SK-N-SH (cell line): ENCODE measurements around the gene CCNL2. TPM values are rescaled to one million over a fixed set of nuclear protein-coding genes. Genes with fewer than 3 reads are reported as not detected.

Source experiments
- CTCF ChIA-PET: fragments of 300-600, 350-600 bp; formaldehyde crosslinking; extraction: SDS; loops from one replicate; lab custom pipeline; 2021; lab: Yijun Ruan, JAX
- POLR2A ChIA-PET: fragments of 350-600 bp; sonication (Branson Sonifier 250); formaldehyde crosslinking; extraction: SDS; loops from one replicate; lab custom pipeline; 2020; ENCODE audit warnings: antibody characterized with exemption, inconsistent platforms; lab: Yijun Ruan, JAX
- DNase-seq: peaks from one replicate; pipeline ENCODE4 v3.0.0; 2012
- H2AFZ ChIP-seq: fragments of 200-600 bp; sonication (generic); 2 replicates; pipeline ENCODE4 v1.8.1; 2016; ENCODE audit warnings: antibody characterized with exemption, mild to moderate bottlenecking, low read depth
- H3F3A ChIP-seq: fragments of 200-600 bp; sonication (generic); replicated peaks from 2 replicates; pipeline ENCODE3; 2016; ENCODE audit warnings: antibody characterized with exemption, mild to moderate bottlenecking; ENCODE audit not compliant: insufficient read depth
- H3K27ac ChIP-seq, 2 experiments: fragments of 200-500 bp in 1 of 2; fragments of 200-600 bp in 1 of 2; sonication (Bioruptor generic) in 1 of 2; sonication (generic), shearing (Covaris generic) in 1 of 2; 2 replicates each; pipeline versions ENCODE4 v1.5.1 to v1.6.1; 2014 to 2016; ENCODE audit warnings: low read depth in 2 of 2, inconsistent platforms in 1 of 2, low read length in 1 of 2, mild to moderate bottlenecking in 1 of 2, mixed read lengths in 1 of 2
- H3K27me3 ChIP-seq: fragments of 200-600 bp; sonication (generic), shearing (Covaris generic); 2 replicates; pipeline ENCODE4 v1.6.1; 2016; ENCODE audit warnings: mixed run types; ENCODE audit not compliant: insufficient read depth
- H3K36me3 ChIP-seq, 2 experiments: fragments of 200-500 bp in 1 of 2; fragments of 200-600 bp in 1 of 2; sonication (Bioruptor generic) in 1 of 2; sonication (generic) in 1 of 2; replicated peaks in 1 of 2; 2 replicates each; pipeline versions ENCODE3 to v1.5.1; 2014 to 2016; ENCODE audit warnings: low read length in 1 of 2, mild to moderate bottlenecking in 1 of 2; ENCODE audit not compliant: insufficient read depth in 2 of 2, control insufficient read depth in 1 of 2
- H3K4me1 ChIP-seq, 2 experiments: fragments of 200-500 bp in 1 of 2; fragments of 200-600 bp in 1 of 2; sonication (Bioruptor generic) in 1 of 2; sonication (generic), shearing (Covaris generic) in 1 of 2; 2 replicates each; pipeline versions ENCODE4 v1.5.1 to v1.6.1; 2014 to 2016; ENCODE audit warnings: low read depth in 1 of 2, low read length in 1 of 2, mixed run types in 1 of 2; ENCODE audit not compliant: insufficient read depth in 2 of 2, control insufficient read depth in 1 of 2
- H3K4me2 ChIP-seq: fragments of 200-600 bp; sonication (generic), shearing (Covaris generic); 2 replicates; pipeline ENCODE4 v1.6.1; 2017; ENCODE audit warnings: mixed run types
- H3K4me3 ChIP-seq, 2 experiments: fragments of 200-500 bp in 1 of 2; fragments of 200-600 bp in 1 of 2; sonication (Bioruptor generic) in 1 of 2; sonication (generic), shearing (Covaris generic) in 1 of 2; 2 replicates each; pipeline versions ENCODE4 v1.5.1 to v1.8.1; 2014 to 2016; ENCODE audit warnings: low read depth in 2 of 2, inconsistent platforms in 1 of 2, low read length in 1 of 2, mild to moderate bottlenecking in 1 of 2, mixed read lengths in 1 of 2, moderate library complexity in 1 of 2
- H3K79me2 ChIP-seq: fragments of 200-600 bp; sonication (generic); 2 replicates; pipeline ENCODE4 v1.8.1; 2017; ENCODE audit warnings: mild to moderate bottlenecking; ENCODE audit not compliant: insufficient read depth
- H3K9ac ChIP-seq: fragments of 200-600 bp; sonication (generic); 2 replicates; pipeline ENCODE4 v1.6.1; 2017; ENCODE audit warnings: mixed run types
- H3K9me2 ChIP-seq: fragments of 200-600 bp; sonication (generic); 2 replicates; pipeline ENCODE4 v1.6.1; 2017; ENCODE audit warnings: mixed run types
- H3K9me3 ChIP-seq: fragments of 200-600 bp; sonication (generic); 2 replicates; pipeline ENCODE4 v1.6.1; 2017; ENCODE audit warnings: mixed run types, mild to moderate bottlenecking, moderate library complexity
- H4K20me1 ChIP-seq: fragments of 200-600 bp; sonication (generic); 2 replicates; pipeline ENCODE4 v1.6.1; 2017; ENCODE audit warnings: mild to moderate bottlenecking, mixed run types; ENCODE audit not compliant: insufficient read depth
- CHD2 ChIP-seq: fragments of 150-350 bp; IDR thresholded peaks from 2 replicates; pipeline ENCODE4 v1.6.1; 2018; ENCODE audit warnings: low read length; ENCODE audit not compliant: partially characterized antibody
- ELF1 ChIP-seq: IDR thresholded peaks from 2 replicates; pipeline ENCODE4 v1.4.0; 2012
- EP300 ChIP-seq, 2 experiments: IDR thresholded peaks; 2 replicates each; pipeline versions ENCODE4 v1.4.0 to v1.6.1; 2012; ENCODE audit warnings: borderline replicate concordance in 1 of 2, low read depth in 1 of 2, low read length in 1 of 2
- FOXM1 ChIP-seq: IDR thresholded peaks from 2 replicates; pipeline ENCODE4 v1.4.0; 2012; ENCODE audit warnings: low read depth, mild to moderate bottlenecking
- GABPA ChIP-seq: IDR thresholded peaks from 2 replicates; pipeline ENCODE4 v1.4.0; 2012; ENCODE audit warnings: low read depth, mild to moderate bottlenecking
- IRF3 ChIP-seq: fragments of 150-350 bp; IDR thresholded peaks from 2 replicates; pipeline ENCODE4 v1.6.1; 2016; ENCODE audit warnings: mild to moderate bottlenecking, low read depth, low read length
- JUND ChIP-seq: IDR thresholded peaks from 2 replicates; pipeline ENCODE4 v1.4.0; 2012
- MXI1 ChIP-seq: IDR thresholded peaks from 2 replicates; pipeline ENCODE4 v1.6.1; 2012; ENCODE audit warnings: mild to moderate bottlenecking, low read depth, low read length, improper control_type of control experiment
- NFIC ChIP-seq: IDR thresholded peaks from 2 replicates; pipeline ENCODE4 v1.4.0; 2012; ENCODE audit warnings: borderline replicate concordance
- NRF1 ChIP-seq: IDR thresholded peaks from 2 replicates; pipeline ENCODE4 v1.6.1; 2012; ENCODE audit warnings: low read depth, mild to moderate bottlenecking, low read length
- POLR2AphosphoS5 ChIP-seq: IDR thresholded peaks from 2 replicates; pipeline ENCODE4 v1.6.1; 2012; ENCODE audit warnings: low read depth, low read length
- RAD21 ChIP-seq: IDR thresholded peaks from 2 replicates; pipeline ENCODE4 v1.6.1; 2012; ENCODE audit warnings: mild to moderate bottlenecking, low read length
- RCOR1 ChIP-seq: fragments of 150-350 bp; IDR thresholded peaks from 2 replicates; pipeline ENCODE4 v1.6.1; 2017; ENCODE audit warnings: antibody characterized with exemption, low read length
- REST ChIP-seq: IDR thresholded peaks from 2 replicates; pipeline ENCODE4 v1.6.1; 2012; ENCODE audit warnings: mild to moderate bottlenecking, low read depth, low read length, moderate library complexity
- RXRA ChIP-seq: IDR thresholded peaks from 2 replicates; pipeline ENCODE4 v1.4.0; 2012; ENCODE audit warnings: low read depth, mild to moderate bottlenecking, borderline replicate concordance
- SIN3A ChIP-seq: IDR thresholded peaks from 2 replicates; pipeline ENCODE4 v1.6.1; 2012; ENCODE audit warnings: low read depth, mild to moderate bottlenecking, low read length, moderate library complexity, borderline replicate concordance
- SMC3 ChIP-seq: IDR thresholded peaks from 2 replicates; pipeline ENCODE4 v1.6.1; 2012; ENCODE audit warnings: low read depth, low read length, improper control_type of control experiment
- TEAD4 ChIP-seq: IDR thresholded peaks from 2 replicates; pipeline ENCODE4 v1.4.0; 2012; ENCODE audit warnings: mild to moderate bottlenecking, borderline replicate concordance; ENCODE audit not compliant: insufficient read depth
- WGBS: methylation state at CpG from one replicate; pipeline ENCODE4 v1.1.6; 2017; ENCODE audit warnings: low lambda C conversion rate; 5-methylcytosine and 5-hydroxymethylcytosine counted together
- polyA plus RNA-seq, 3 experiments: library from polyadenylated mRNA; depleted of rRNA; stranded (reverse); fragments of >200 nt; gene quantifications; 2 replicates each; pipeline ENCODE4 v1.2.3, GENCODE V29; 2012
- TF ChIP-seq, protein P1 (sequence below): IDR thresholded peaks from 2 replicates; pipeline ENCODE4 v1.4.0; 2012; ENCODE audit warnings: low read depth, borderline replicate concordance
- TF ChIP-seq, protein P2 (sequence below): fragments of 150-350 bp; IDR thresholded peaks from 2 replicates; pipeline ENCODE4 v1.6.1; 2017; ENCODE audit warnings: antibody characterized with exemption, low read length, low read depth, borderline replicate concordance
- TF ChIP-seq, protein P3 (sequence below): IDR thresholded peaks from 2 replicates; pipeline ENCODE4; 2012

The CCNL2 gene
- polyA plus RNA-seq, 1 of the 3 experiments (the other 2 are of a cell fraction), result 362 TPM

GRCh38 chr1:1406101-1406820 is 7.1 kb upstream of the CCNL2 start:
- peaks cover 18 to 22% of the 10 kb centered on the region in 2 experiments for H3K36me3 ChIP-seq
- ChIA-PET POLR2A (interaction anchor here (0.7 to 3.3 kb wide), 3 partner anchors 15 to 31 kb away, joined by 3 to 18 read pairs (median 3); partner anchors contain the start of genes ANKRD65 and AURKAIP1), CTCF (interaction anchor here (0.7 to 3.5 kb wide), 6 partner anchors 8 to 212 kb away, joined by 3 to 14 read pairs (median 3); partner anchors contain the start of genes AURKAIP1 and CCNL2)
- peaks cover 40% of the 10 kb centered on the region for H3F3A ChIP-seq
- H3K79me2 ChIP-seq, result peaks cover 79% of the 10 kb centered on the region
- peak; percentile 13; the same call in 1 of the 2 replicates for TF ChIP-seq POLR2AphosphoS5
- no peak for TF ChIP-seq CHD2
- TF ChIP-seq, protein P1, sequence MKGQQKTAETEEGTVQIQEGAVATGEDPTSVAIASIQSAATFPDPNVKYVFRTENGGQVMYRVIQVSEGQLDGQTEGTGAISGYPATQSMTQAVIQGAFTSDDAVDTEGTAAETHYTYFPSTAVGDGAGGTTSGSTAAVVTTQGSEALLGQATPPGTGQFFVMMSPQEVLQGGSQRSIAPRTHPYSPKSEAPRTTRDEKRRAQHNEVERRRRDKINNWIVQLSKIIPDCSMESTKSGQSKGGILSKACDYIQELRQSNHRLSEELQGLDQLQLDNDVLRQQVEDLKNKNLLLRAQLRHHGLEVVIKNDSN, result no peak
- no peak for TF ChIP-seq FOXM1
- TF ChIP-seq SMC3, result no peak
- no peak for TF ChIP-seq RCOR1
- no peak for TF ChIP-seq NRF1
- TF ChIP-seq EP300 (IDR thresholded peaks at IDR 0.05; ENCODE audit: borderline replicate concordance in 1 of 2, low read depth in 1 of 2, low read length in 1 of 2), result no peak
- TF ChIP-seq, protein P2, sequence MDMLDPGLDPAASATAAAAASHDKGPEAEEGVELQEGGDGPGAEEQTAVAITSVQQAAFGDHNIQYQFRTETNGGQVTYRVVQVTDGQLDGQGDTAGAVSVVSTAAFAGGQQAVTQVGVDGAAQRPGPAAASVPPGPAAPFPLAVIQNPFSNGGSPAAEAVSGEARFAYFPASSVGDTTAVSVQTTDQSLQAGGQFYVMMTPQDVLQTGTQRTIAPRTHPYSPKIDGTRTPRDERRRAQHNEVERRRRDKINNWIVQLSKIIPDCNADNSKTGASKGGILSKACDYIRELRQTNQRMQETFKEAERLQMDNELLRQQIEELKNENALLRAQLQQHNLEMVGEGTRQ, result no peak
- TF ChIP-seq NFIC, result no peak
- TF ChIP-seq TEAD4, result no peak
- TF ChIP-seq RXRA, result no peak
- no peak for TF ChIP-seq GABPA
- no peak for TF ChIP-seq ELF1
- no peak for TF ChIP-seq REST
- no peak for TF ChIP-seq SIN3A
- TF ChIP-seq, protein P3, sequence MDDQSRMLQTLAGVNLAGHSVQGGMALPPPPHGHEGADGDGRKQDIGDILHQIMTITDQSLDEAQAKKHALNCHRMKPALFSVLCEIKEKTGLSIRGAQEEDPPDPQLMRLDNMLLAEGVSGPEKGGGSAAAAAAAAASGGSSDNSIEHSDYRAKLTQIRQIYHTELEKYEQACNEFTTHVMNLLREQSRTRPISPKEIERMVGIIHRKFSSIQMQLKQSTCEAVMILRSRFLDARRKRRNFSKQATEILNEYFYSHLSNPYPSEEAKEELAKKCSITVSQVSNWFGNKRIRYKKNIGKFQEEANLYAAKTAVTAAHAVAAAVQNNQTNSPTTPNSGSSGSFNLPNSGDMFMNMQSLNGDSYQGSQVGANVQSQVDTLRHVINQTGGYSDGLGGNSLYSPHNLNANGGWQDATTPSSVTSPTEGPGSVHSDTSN, result no peak
- TF ChIP-seq MXI1, result peak; percentile 49; the same call in 1 of the 2 replicates
- TF ChIP-seq IRF3, result no peak
- TF ChIP-seq JUND, result no peak
- peak; percentile 15; the same call in 1 of the 2 replicates for TF ChIP-seq RAD21
- H3K4me2 ChIP-seq, result peak overlapping the region; percentile 87
- peak overlapping the region; percentile 88 for H3K9ac ChIP-seq
- H3K4me1 ChIP-seq, result peaks cover 11 to 19% of the 10 kb centered on the region in 2 experiments; a peak in 3 of 4 replicates
- no peaks in the 10 kb centered on the region for H3K9me2 ChIP-seq
- H2AFZ ChIP-seq, result no peak overlapping the region
- H3K27me3 ChIP-seq, result no peaks in the 10 kb centered on the region
- H4K20me1 ChIP-seq, result no peaks in the 10 kb centered on the region
- DNase-seq, result peak; percentile 51
- H3K27ac ChIP-seq, result peak overlapping the region; percentile 72 to 77
- WGBS, result 42% methylated on average over 33 of the region's 43 CpGs
- peak overlapping the region; percentile 74 to 77 for H3K4me3 ChIP-seq
- no peaks in the 10 kb centered on the region for H3K9me3 ChIP-seq
